Measurements from ENCODE around the gene HEPACAM2. TPM values are rescaled to one million over a fixed set of nuclear protein-coding genes. Genes with fewer than 3 reads are reported as not detected.

HEPACAM2 gene
- polyA plus RNA-seq (2013, experiment 1 of 2; ENCODE audit: insufficient read length): not detected
- not detected for polyA plus RNA-seq (2013, experiment 2 of 2; ENCODE audit: insufficient read length)

GRCh38 chr7:93226310-93226709 is at the start of gene HEPACAM2:
Gene HEPACAM2, minus strand, starts transcription at chr7:93226469.
- DNase-seq: no peak

GRCh38 chr7:93265220-93265619 is 39.0 kb upstream of the HEPACAM2 start:
- no peak for DNase-seq

- DNase-seq: no peak
Observed at GRCh38 chr7:93262535-93262934, 36.3 kb upstream of the HEPACAM2 start.

GRCh38 chr7:93258661-93259060 is 32.4 kb upstream of the HEPACAM2 start:
- peak; percentile 16 for DNase-seq

- peak; percentile 63 for DNase-seq
Observed at GRCh38 chr7:93249491-93250148, 23.4 kb upstream of the HEPACAM2 start.

GRCh38 chr7:93245525-93246432 is 19.5 kb upstream of the HEPACAM2 start:
- peak; percentile 41 for DNase-seq

- DNase-seq: no peak
Observed at GRCh38 chr7:93242106-93242505, 15.8 kb upstream of the HEPACAM2 start.

- no peak for DNase-seq
Observed at GRCh38 chr7:93239824-93240223, 13.6 kb upstream of the HEPACAM2 start.

- DNase-seq: no peak
Observed at GRCh38 chr7:93238748-93239147, 12.5 kb upstream of the HEPACAM2 start.

- no peak for DNase-seq
Observed at GRCh38 chr7:93238131-93238530, 11.9 kb upstream of the HEPACAM2 start.

- no peak for DNase-seq
Observed at GRCh38 chr7:93235541-93235940, 9.3 kb upstream of the HEPACAM2 start.

- no peak for DNase-seq
Observed at GRCh38 chr7:93232673-93233018, 6.4 kb upstream of the HEPACAM2 start.

GRCh38 chr7:93231799-93232672 is 5.8 kb upstream of the HEPACAM2 start, which contains the start of gene VPS50:
Gene VPS50, plus strand, starts transcription at chr7:93232366. Its CDS starts 102 bp downstream, at chr7:93232468.
- peak; percentile 97 for DNase-seq

- DNase-seq: no peak
Observed at GRCh38 chr7:93231259-93231658, 5.0 kb upstream of the HEPACAM2 start.

- peak; percentile 55 for DNase-seq
Observed at GRCh38 chr7:93228302-93228701, 2.0 kb upstream of the HEPACAM2 start.

GRCh38 chr7:93219868-93220267 is 6.4 kb downstream of the HEPACAM2 start:
- no peak for DNase-seq

GRCh38 chr7:93218997-93219827 is 7.1 kb downstream of the HEPACAM2 start:
- no peak for DNase-seq

GRCh38 chr7:93212881-93213280 is 13.4 kb downstream of the HEPACAM2 start:
- no peak for DNase-seq

- DNase-seq: no peak
Observed at GRCh38 chr7:93211228-93211818, 14.9 kb downstream of the HEPACAM2 start.

- no peak for DNase-seq
Observed at GRCh38 chr7:93205046-93205445, 21.2 kb downstream of the HEPACAM2 start.

GRCh38 chr7:93203496-93203895 is 22.8 kb downstream of the HEPACAM2 start:
- DNase-seq: no peak
